ENCODE data around the gene KAZN. TPM values are rescaled to one million over a fixed set of nuclear protein-coding genes. Genes with fewer than 3 reads are reported as not detected.
A peak's percentile ranks its signal among the peaks of the same experiment; 100 is the strongest.

Gene KAZN
- total and polyA plus RNA-seq, 8 donors: 11.1 to 37.5 (median 30.2) TPM

- H3K27ac ChIP-seq: no peak overlapping the region
- H3K4me1 ChIP-seq: peaks cover 0 to 5% of the 10 kb centered on the region in 2 donors
- H3K9me3 ChIP-seq: no peaks in the 10 kb centered on the region
- H3K27me3 ChIP-seq: no peaks in the 10 kb centered on the region
- H3K4me3 ChIP-seq: no peak overlapping the region
- intact Hi-C loops (cut with DNase I): no loop called here
- no peaks in the 10 kb centered on the region for H3K36me3 ChIP-seq
- DNase-seq: peak in 2 of 4 donors; percentile 40 to 46
- ATAC-seq: peak; percentile 37
- TF ChIP-seq CTCF (IDR thresholded peaks at IDR 0.05): no peak
Observed at GRCh38 chr1:14662116-14662515, 63.6 kb downstream of the KAZN start.

- Histone ChIP-seq H3K4me3 (no peak overlapping the region), H3K4me1 (peaks cover 0 to 5% of the 10 kb centered on the region in 2 donors), H3K27ac (no peak overlapping the region), H3K27me3 (no peaks in the 10 kb centered on the region), H3K36me3 (no peaks in the 10 kb centered on the region), H3K9me3 (no peaks in the 10 kb centered on the region)
- intact Hi-C loops (cut with DNase I): no loop called here
- ATAC-seq (no peak), DNase-seq (no peak)
- no peak for TF ChIP-seq CTCF (IDR thresholded peaks at IDR 0.05)
Observed at GRCh38 chr1:14663773-14664172, 65.3 kb downstream of the KAZN start.

- Histone ChIP-seq H3K27ac (no peak overlapping the region), H3K4me1 (no peaks in the 10 kb centered on the region), H3K27me3 (no peaks in the 10 kb centered on the region), H3K4me3 (no peak overlapping the region), H3K36me3 (no peaks in the 10 kb centered on the region), H3K9me3 (no peaks in the 10 kb centered on the region)
- DNase-seq (no peak), ATAC-seq (no peak)
- intact Hi-C loops (cut with DNase I): no loop called here
- TF ChIP-seq CTCF (IDR thresholded peaks at IDR 0.05): no peak
Observed at GRCh38 chr1:14666373-14666772, 67.9 kb downstream of the KAZN start.

GRCh38 chr1:14666962-14667650 lies 68.6 kb downstream of the KAZN start:
- Histone ChIP-seq H3K9me3 (no peaks in the 10 kb centered on the region), H3K36me3 (no peaks in the 10 kb centered on the region), H3K27me3 (no peaks in the 10 kb centered on the region), H3K4me1 (no peaks in the 10 kb centered on the region), H3K27ac (no peak overlapping the region), H3K4me3 (no peak overlapping the region)
- no peak for DNase-seq
- no peak for ATAC-seq
- TF ChIP-seq CTCF (IDR thresholded peaks at IDR 0.05): no peak
- intact Hi-C loops (cut with DNase I): no loop called here

- no peak for TF ChIP-seq CTCF (IDR thresholded peaks at IDR 0.05)
- DNase-seq: no peak
- H3K4me1 ChIP-seq: no peaks in the 10 kb centered on the region
- no peaks in the 10 kb centered on the region for H3K27me3 ChIP-seq
- ATAC-seq: no peak
- no peaks in the 10 kb centered on the region for H3K36me3 ChIP-seq
- H3K27ac ChIP-seq: no peak overlapping the region
- H3K4me3 ChIP-seq: no peak overlapping the region
- intact Hi-C loops (cut with DNase I): no loop called here
- no peaks in the 10 kb centered on the region for H3K9me3 ChIP-seq
Observed at GRCh38 chr1:14667651-14667984, 69.1 kb downstream of the KAZN start.

Measured in left lung (tissue), 10 donors.